Type B pancreatic cell (in vitro differentiated cells): ENCODE measurements around the gene CERS6. TPM values are rescaled to one million over a fixed set of nuclear protein-coding genes. Genes with fewer than 3 reads are reported as not detected.

Experiments used
- DNase-seq: peaks from one replicate; pipeline ENCODE4 v3.0.0; 2021; ENCODE audit warnings: mixed read lengths; ENCODE audit not compliant: unreplicated experiment; ENCODE audit errors: extremely low spot score
- H3K27ac Mint-ChIP-seq: 2 replicates; pipeline ENCODE4 v1.8.0; 2021; ENCODE audit warnings: mild to moderate bottlenecking, mixed read lengths
- H3K27me3 Mint-ChIP-seq: 2 replicates; pipeline ENCODE4 v1.8.0; 2021; ENCODE audit warnings: mixed read lengths
- H3K36me3 Mint-ChIP-seq: 2 replicates; pipeline ENCODE4 v1.8.0; 2021; ENCODE audit warnings: mixed read lengths
- H3K4me1 Mint-ChIP-seq: one replicate; pipeline ENCODE4 v1.8.0; 2021; ENCODE audit warnings: mixed read lengths; ENCODE audit not compliant: unreplicated experiment
- H3K4me3 Mint-ChIP-seq: 2 replicates; pipeline ENCODE4 v1.8.0; 2021; ENCODE audit warnings: mild to moderate bottlenecking, mixed read lengths
- H3K9me3 Mint-ChIP-seq: 2 replicates; pipeline ENCODE4 v1.8.0; 2021; ENCODE audit warnings: mixed read lengths
- CTCF ChIP-seq: fragments of 200-600 bp; sonication (generic); conservative IDR thresholded peaks from 2 replicates; pipeline ENCODE4 v1.5.0; 2021; ENCODE audit warnings: antibody characterized with exemption, mild to moderate bottlenecking
- total RNA-seq: library from RNA; stranded (reverse); gene quantifications from 2 replicates; pipeline ENCODE4 v1.2.1, GENCODE V29; 2021; ENCODE audit warnings: low replicate concordance

Gene CERS6
- total RNA-seq, 1 donor from 2014 or later, result 43.0 TPM

GRCh38 chr2:168478206-168478605 is 22.1 kb downstream of the CERS6 start:
- Mint-ChIP-seq H3K4me1 (peaks cover 40% of the 10 kb centered on the region), H3K4me3 (no peak overlapping the region), H3K27me3 (no peaks in the 10 kb centered on the region), H3K27ac (no peak overlapping the region), H3K9me3 (no peaks in the 10 kb centered on the region), H3K36me3 (peaks cover 4% of the 10 kb centered on the region)
- no peak for DNase-seq
- no peak for TF ChIP-seq CTCF

GRCh38 chr2:168480356-168480755 is 24.3 kb downstream of the CERS6 start:
- Mint-ChIP-seq H3K36me3 (peaks cover 7% of the 10 kb centered on the region), H3K27me3 (no peaks in the 10 kb centered on the region), H3K9me3 (no peaks in the 10 kb centered on the region), H3K4me3 (no peak overlapping the region), H3K4me1 (peaks cover 49% of the 10 kb centered on the region), H3K27ac (no peak overlapping the region)
- no peak for TF ChIP-seq CTCF
- no peak for DNase-seq

GRCh38 chr2:168480825-168481585 is 24.9 kb downstream of the CERS6 start:
- Mint-ChIP-seq H3K4me1 (peaks cover 46% of the 10 kb centered on the region), H3K36me3 (peaks cover 10% of the 10 kb centered on the region), H3K27me3 (no peaks in the 10 kb centered on the region), H3K9me3 (no peaks in the 10 kb centered on the region), H3K27ac (no peak overlapping the region), H3K4me3 (no peak overlapping the region)
- DNase-seq, result no peak
- no peak for TF ChIP-seq CTCF

GRCh38 chr2:168482269-168482668 is 26.2 kb downstream of the CERS6 start:
- H3K36me3 Mint-ChIP-seq, result peaks cover 10% of the 10 kb centered on the region
- peaks cover 35% of the 10 kb centered on the region for H3K4me1 Mint-ChIP-seq
- no peaks in the 10 kb centered on the region for H3K27me3 Mint-ChIP-seq
- no peak for DNase-seq
- H3K4me3 Mint-ChIP-seq, result no peak overlapping the region
- TF ChIP-seq CTCF, result no peak
- peaks cover 4% of the 10 kb centered on the region for H3K9me3 Mint-ChIP-seq
- H3K27ac Mint-ChIP-seq, result no peak overlapping the region

GRCh38 chr2:168482952-168483831 is 27.1 kb downstream of the CERS6 start:
- Mint-ChIP-seq H3K27me3 (no peaks in the 10 kb centered on the region), H3K36me3 (peaks cover 10% of the 10 kb centered on the region), H3K4me3 (no peak overlapping the region), H3K27ac (no peak overlapping the region), H3K4me1 (peaks cover 26% of the 10 kb centered on the region), H3K9me3 (peaks cover 4% of the 10 kb centered on the region)
- DNase-seq, result no peak
- no peak for TF ChIP-seq CTCF
